H1 (cell line): Measurements from ENCODE around the gene DYNLT1. TPM values are rescaled to one million over a fixed set of nuclear protein-coding genes. Genes with fewer than 3 reads are reported as not detected.

Experiments used
- CHD1 ChIP-seq: IDR thresholded peaks from 2 replicates; pipeline ENCODE4 v1.6.1; 2012; ENCODE audit warnings: low read depth, low read length, improper control_type of control experiment
- SIX5 ChIP-seq: IDR thresholded peaks from 2 replicates; pipeline ENCODE4 v1.6.1; 2011; ENCODE audit warnings: mild to moderate bottlenecking, low read depth, low read length
- SRF ChIP-seq: IDR thresholded peaks from 2 replicates; pipeline ENCODE4 v1.6.1; 2011; ENCODE audit warnings: mild to moderate bottlenecking, low read depth, low read length, moderate library complexity
- polyA plus RNA-seq, 7 experiments: library from polyadenylated mRNA; depleted of rRNA in 3 of 7; stranded (reverse) in 5 of 7; unstranded in 2 of 7; fragments of >200 nt in 5 of 7; fragments of 200-250 nt in 2 of 7; gene quantifications; 1 replicate in 5 of 7; 2 replicates in 1 of 7; 4 replicates in 1 of 7; pipeline versions ENCODE4 v1.2.1 to v1.2.3, GENCODE V29; 2011 to 2013; ENCODE audit warnings: missing spikeins in 2 of 7, mixed read lengths in 2 of 7
- total RNA-seq: library from RNA; stranded (reverse); fragmentation: NEBNext Ultra II Directional; extraction: Animal tissue kit (Norgen Biotek cat#: 25700); gene quantifications from 2 replicates; pipeline ENCODE4 v1.2.1, GENCODE V29; 2021
- TF ChIP-seq, protein P1 (sequence below): fragments of 300-600 bp; sonication (generic); IDR thresholded peaks from 2 replicates; pipeline ENCODE4 v1.7.1; 2012; ENCODE audit warnings: low read length, moderate library complexity, mild to moderate bottlenecking, inconsistent platforms; ENCODE audit not compliant: insufficient replicate concordance
- TF ChIP-seq, protein P2 (sequence below): IDR thresholded peaks from 2 replicates; pipeline ENCODE4 v1.6.1; 2012; ENCODE audit warnings: inconsistent platforms

The DYNLT1 gene
- total and polyA plus RNA-seq, 2 of the 8 experiments (the other 6 are each of a cell fraction or from before 2014, with no cell fraction given), result 119 to 245 TPM

- TF ChIP-seq, protein P1, sequence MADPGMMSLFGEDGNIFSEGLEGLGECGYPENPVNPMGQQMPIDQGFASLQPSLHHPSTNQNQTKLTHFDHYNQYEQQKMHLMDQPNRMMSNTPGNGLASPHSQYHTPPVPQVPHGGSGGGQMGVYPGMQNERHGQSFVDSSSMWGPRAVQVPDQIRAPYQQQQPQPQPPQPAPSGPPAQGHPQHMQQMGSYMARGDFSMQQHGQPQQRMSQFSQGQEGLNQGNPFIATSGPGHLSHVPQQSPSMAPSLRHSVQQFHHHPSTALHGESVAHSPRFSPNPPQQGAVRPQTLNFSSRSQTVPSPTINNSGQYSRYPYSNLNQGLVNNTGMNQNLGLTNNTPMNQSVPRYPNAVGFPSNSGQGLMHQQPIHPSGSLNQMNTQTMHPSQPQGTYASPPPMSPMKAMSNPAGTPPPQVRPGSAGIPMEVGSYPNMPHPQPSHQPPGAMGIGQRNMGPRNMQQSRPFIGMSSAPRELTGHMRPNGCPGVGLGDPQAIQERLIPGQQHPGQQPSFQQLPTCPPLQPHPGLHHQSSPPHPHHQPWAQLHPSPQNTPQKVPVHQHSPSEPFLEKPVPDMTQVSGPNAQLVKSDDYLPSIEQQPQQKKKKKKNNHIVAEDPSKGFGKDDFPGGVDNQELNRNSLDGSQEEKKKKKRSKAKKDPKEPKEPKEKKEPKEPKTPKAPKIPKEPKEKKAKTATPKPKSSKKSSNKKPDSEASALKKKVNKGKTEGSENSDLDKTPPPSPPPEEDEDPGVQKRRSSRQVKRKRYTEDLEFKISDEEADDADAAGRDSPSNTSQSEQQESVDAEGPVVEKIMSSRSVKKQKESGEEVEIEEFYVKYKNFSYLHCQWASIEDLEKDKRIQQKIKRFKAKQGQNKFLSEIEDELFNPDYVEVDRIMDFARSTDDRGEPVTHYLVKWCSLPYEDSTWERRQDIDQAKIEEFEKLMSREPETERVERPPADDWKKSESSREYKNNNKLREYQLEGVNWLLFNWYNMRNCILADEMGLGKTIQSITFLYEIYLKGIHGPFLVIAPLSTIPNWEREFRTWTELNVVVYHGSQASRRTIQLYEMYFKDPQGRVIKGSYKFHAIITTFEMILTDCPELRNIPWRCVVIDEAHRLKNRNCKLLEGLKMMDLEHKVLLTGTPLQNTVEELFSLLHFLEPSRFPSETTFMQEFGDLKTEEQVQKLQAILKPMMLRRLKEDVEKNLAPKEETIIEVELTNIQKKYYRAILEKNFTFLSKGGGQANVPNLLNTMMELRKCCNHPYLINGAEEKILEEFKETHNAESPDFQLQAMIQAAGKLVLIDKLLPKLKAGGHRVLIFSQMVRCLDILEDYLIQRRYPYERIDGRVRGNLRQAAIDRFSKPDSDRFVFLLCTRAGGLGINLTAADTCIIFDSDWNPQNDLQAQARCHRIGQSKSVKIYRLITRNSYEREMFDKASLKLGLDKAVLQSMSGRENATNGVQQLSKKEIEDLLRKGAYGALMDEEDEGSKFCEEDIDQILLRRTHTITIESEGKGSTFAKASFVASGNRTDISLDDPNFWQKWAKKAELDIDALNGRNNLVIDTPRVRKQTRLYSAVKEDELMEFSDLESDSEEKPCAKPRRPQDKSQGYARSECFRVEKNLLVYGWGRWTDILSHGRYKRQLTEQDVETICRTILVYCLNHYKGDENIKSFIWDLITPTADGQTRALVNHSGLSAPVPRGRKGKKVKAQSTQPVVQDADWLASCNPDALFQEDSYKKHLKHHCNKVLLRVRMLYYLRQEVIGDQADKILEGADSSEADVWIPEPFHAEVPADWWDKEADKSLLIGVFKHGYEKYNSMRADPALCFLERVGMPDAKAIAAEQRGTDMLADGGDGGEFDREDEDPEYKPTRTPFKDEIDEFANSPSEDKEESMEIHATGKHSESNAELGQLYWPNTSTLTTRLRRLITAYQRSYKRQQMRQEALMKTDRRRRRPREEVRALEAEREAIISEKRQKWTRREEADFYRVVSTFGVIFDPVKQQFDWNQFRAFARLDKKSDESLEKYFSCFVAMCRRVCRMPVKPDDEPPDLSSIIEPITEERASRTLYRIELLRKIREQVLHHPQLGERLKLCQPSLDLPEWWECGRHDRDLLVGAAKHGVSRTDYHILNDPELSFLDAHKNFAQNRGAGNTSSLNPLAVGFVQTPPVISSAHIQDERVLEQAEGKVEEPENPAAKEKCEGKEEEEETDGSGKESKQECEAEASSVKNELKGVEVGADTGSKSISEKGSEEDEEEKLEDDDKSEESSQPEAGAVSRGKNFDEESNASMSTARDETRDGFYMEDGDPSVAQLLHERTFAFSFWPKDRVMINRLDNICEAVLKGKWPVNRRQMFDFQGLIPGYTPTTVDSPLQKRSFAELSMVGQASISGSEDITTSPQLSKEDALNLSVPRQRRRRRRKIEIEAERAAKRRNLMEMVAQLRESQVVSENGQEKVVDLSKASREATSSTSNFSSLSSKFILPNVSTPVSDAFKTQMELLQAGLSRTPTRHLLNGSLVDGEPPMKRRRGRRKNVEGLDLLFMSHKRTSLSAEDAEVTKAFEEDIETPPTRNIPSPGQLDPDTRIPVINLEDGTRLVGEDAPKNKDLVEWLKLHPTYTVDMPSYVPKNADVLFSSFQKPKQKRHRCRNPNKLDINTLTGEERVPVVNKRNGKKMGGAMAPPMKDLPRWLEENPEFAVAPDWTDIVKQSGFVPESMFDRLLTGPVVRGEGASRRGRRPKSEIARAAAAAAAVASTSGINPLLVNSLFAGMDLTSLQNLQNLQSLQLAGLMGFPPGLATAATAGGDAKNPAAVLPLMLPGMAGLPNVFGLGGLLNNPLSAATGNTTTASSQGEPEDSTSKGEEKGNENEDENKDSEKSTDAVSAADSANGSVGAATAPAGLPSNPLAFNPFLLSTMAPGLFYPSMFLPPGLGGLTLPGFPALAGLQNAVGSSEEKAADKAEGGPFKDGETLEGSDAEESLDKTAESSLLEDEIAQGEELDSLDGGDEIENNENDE, result no peak
- TF ChIP-seq SRF (no peak), CHD1 (no peak), SIX5 (no peak)
- TF ChIP-seq, protein P2, sequence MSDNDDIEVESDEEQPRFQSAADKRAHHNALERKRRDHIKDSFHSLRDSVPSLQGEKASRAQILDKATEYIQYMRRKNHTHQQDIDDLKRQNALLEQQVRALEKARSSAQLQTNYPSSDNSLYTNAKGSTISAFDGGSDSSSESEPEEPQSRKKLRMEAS, result no peak
Observed at GRCh38 chr6:158643836-158644230, 710 bp downstream of the DYNLT1 start (continued).
